T-helper 9 cell (primary cell): ENCODE measurements around the gene ARMC12.

Experiments used
- DNase-seq: peaks from one replicate; pipeline ENCODE4 v3.0.0-alpha.2; 2020

ARMC12 gene

DNA sequence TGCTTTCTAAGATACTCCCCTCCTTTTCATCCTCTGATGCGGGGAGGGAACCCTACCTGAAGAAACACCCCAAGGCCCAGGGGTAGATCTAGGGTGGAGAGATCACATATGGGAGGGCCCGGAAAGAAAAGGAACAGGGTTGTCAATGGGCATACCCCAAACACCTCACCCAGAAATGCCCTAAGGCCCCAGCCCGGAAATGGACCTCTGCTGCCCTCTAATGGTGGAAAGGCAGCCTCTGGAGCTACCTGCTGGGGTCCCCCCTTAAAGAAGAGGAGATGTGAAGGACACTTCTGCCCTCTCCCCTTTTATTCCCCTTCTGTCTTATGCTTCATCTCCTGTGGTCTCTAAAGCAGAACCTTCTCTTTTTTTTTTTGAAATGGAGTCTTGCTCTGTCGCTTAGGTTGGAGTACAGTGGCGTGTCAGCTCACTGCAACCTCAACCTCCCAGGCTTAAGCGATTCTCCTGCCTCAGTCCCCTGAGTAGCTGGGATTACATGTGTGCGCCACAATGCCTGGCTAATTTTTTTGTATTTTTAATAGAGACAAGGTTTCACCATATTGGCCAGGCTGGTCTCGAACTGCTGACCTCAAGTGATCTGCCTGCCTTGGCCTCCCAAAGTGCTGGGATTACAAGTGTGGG lies 458 bp upstream of the ARMC12 start:
- peak; percentile 82 for DNase-seq

- DNase-seq, result no peak
Observed at GRCh38 chr6:35737413-35738211, 780 bp downstream of the ARMC12 start.

DNA sequence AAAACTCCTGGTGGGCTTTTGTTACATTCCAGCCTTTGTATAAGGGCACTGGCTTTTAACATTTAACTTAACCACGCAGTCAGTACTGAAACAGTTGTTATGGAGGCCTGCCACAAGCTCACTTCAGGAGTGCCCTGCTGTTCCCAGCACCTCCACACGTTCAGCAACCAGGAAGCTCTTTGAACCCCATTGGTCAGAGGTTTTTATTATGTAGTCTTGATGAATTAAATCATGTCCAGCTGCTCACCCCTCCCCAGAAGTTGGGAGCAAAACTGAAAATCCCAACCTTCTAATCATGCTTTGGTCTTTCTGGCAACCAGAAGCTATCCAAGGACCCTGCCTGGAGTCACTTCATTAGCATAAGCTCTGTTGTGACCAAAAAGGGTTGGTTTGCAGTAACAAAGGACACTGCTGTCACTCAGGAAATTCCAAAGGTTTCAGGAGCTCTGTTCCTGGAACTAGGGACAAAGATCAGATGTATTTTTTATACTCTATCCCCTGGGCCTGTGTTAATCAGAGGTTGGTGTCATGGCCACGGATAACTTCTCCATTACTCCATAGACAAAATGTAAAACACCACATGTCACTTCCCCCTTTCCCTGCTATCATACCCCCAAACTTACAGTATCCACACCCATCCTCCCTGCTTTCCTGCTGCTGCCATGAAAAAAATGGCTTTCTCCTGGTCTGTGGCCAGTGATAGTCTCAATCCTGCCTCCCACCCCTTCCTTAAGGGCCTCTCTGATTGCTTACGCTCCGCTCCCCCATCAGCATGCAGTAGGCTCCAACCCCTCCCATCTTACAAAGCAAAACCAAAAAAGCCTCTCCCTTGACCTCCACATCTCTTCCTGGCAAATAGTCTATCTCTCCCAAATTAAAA lies 3.1 kb downstream of the ARMC12 start:
- no peak for DNase-seq

GRCh38 chr6:35742842-35743241 lies 6.0 kb downstream of the ARMC12 start:
- DNase-seq, result no peak

DNA sequence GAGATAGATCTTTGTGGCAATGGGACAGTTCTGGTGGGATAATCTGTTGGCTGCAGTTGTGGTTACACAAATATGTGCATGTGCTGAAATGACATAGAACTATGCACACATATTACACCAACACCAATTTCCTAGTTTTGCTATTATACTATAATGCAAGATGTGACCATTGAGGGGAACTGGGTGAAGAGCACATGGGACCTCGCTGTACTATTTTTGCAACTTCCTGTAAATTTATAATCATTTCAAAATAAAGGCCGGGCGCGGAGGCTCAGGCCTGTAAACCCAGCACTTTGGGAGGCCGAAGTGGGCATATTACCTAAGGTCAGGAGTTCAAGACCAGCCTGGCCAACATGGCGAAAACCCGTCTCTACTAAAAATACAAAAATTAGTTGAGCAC lies 8.7 kb downstream of the ARMC12 start:
- DNase-seq, result no peak

DNA sequence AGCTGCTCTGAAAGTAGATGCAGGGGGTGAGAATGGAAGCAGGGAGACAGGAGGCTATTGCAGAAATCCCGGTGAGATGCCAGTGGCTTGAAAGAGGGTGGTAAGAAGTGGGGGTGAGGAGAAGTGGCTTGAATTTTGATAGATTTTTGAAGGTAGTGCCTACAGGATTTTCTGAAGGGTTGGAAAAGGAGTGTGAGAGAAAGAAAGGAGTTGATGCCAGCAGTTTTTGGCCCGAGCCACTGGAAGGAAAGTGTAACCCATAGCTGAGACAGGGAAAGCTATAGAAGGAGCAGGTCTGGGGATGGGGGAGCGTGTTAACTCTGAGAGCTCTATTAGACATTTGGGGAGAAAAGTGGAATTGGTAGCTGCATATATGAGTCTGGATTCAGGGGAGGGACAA lies 9.7 kb downstream of the ARMC12 start:
- DNase-seq, result no peak

GRCh38 chr6:35747877-35748276 lies 11.0 kb downstream of the ARMC12 start:
- DNase-seq, result no peak

GRCh38 chr6:35750557-35750956 lies 13.7 kb downstream of the ARMC12 start:
- DNase-seq, result no peak

DNA sequence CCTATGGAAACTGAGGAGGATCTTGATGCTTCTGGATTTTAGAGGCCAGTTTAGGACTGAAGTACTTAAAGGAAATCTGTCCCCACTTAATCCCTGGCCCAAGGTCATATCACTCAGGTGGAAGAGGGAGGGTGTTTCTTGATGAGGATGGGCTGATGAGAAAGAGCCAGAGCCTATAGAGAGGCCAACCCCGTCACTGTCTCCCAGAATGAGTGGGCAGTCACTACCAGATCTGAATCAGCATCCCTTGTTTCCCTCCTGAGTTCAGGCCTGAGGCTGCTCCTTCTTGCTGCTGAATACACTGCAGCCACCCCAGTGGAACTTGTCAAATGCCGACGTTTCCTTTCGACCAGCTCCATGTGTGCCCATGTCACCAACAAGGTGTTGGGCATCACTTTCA lies 14.8 kb downstream of the ARMC12 start:
- DNase-seq, result no peak

- DNase-seq, result no peak
Observed at GRCh38 chr6:35752330-35752729, 15.5 kb downstream of the ARMC12 start.

DNA sequence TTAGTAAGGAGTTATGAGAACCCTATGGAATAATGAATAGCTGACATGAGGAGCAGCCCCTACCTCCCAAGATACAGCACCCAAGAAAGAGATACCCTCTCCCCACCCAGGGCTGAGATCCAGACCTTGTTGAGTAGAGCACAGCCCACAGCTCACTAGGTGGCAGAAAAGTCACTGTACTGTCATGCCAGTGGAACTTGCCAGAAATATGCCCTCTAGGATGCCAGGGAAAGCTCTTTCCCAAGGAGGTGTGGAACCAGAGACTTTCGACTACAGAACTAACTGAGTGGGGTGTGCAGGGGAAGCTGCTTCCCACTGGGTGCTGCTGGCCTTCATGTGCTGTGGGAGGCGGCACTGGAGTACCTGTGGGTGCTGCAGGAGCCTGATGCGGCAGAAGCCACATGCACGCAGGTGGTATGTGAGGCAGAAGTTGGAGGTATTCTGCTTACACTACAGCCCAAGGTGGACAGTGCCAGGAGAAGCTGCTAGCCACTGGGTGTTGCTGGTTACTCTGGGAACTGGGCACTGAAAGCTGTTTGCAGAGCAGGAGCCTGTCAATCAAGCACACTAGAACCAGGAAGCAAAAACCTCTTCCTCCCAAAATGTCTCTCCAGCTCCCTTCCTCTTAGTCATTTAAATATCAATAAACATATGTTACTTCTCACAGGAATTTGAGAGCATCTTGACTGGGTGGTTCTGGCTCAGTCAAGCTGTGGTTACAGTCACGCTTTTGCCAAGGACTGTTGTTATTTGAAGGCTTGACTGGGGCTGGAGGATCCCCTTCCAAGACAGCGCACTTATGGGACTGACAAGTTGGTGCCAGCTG lies 17.8 kb downstream of the ARMC12 start:
- DNase-seq, result no peak

DNA sequence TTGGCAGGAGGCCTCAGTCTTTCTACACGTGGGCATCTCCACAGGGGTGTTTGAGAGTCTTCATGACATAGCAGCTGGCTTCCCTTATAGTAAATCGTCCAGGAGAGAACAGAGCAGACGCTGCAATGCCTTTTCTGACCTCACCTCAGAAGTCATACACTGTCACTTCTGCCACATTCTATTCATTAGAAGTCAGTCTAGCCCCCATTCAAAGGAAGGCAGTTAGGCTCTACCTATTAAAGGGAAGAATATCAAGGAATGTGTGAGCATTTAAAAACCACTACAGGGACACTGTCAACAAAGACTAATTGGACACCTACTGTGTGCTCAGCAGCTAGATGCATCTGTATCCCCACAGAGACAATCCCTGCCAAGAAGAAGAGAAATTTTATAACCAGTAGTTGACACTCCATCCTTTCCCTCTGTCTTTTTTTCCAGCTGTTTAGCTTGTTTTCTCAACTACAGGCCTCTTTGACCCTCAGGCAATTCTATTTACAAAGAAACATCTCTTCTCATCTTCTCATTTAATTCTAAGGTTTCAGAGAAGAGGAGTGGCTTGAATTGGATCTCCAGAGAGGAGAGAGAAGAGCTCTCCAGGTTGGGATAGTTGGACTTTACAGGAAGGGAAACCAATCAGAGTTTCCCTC lies 18.6 kb downstream of the ARMC12 start:
- no peak for DNase-seq

GRCh38 chr6:35757456-35758123 lies 20.8 kb downstream of the ARMC12 start:
- no peak for DNase-seq

DNA sequence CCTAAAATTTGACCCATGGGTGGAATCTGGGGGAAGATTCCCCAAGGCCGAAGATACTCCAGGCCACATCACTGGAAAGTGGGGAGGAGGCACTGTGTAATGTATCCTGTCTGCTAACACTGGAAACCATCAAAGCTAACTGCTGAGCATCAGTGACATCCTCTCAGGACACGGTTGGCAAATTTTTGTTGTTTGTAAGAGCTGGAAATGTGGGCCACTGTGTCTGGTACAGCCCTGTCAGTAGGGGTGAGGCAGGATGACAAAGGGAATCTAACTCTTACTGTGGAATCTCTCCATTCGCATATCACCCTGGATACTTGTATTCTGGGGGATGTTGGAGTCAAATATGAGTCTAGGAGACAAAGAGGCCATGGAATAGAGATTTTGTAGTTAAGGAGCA lies 22.6 kb downstream of the ARMC12 start:
- DNase-seq, result no peak

GRCh38 chr6:35765739-35766138 lies 28.9 kb downstream of the ARMC12 start:
- DNase-seq, result no peak

GRCh38 chr6:35769211-35769610 lies 32.4 kb downstream of the ARMC12 start:
- no peak for DNase-seq

DNA sequence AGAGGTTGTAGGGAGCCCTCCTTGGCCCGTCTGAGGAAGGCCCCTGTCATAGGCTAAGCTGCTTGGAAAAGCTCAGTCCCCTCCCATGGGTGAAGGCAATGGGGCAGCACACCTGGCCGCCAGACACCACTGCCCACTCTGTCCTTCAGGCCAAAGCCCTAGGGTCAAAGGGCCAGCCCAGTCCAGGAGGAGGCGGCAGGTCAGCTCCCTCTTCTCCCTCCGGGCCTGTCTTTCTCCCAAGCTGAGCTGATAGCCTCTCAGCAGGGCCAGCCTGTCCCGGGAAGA lies 34.5 kb downstream of the ARMC12 start:
- no peak for DNase-seq

DNA sequence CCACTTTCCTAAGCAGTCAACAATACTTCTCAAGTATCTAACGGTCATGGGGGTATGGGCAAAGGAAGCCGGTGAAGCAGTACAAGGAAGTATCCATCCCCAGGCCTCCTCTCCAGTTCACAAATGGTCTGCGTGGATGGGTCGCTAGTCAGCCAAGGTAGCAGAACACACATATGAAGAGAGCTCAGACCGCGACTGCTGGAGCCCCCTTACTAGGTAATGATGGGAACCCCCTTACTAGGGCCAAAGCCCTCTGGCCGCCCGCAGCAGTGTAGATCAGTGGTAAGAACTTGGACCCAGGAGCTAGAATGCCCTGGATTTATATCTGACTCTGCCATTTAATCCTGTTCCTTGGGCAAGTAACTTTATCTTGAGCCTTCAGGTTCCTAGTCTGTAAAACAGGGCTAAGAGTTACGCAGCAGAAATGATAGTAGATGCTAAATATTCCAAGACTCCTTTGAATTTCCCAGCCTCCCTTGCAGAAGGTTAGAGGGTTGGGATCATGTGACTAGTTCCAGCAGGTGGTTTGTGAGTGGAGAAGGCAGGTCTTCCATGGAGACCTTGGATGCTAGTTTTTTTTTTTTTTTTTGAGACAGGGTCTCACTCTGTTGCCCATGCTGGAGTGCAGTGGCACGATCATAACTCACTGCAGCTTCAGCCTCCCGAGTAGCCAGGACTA lies 37.4 kb downstream of the ARMC12 start:
- no peak for DNase-seq

DNA sequence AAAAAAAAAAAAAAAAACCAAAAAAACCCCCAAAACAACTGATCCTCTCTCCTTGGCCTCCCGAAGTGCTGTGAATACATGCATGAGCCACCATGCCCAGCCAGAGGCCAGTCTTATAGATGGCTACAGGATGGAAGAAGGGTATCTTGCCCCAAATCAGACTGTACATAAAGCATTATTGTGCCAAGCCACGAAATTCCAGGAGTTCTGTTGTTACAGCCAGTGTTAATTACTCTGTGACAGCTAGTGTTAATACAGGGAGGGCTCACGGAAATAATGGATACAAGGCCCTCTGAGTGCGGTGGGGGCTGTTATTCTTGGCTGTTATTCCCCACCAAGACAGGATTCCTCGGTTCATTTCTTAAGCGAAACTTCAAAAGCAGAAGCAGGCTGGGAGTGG lies 38.2 kb downstream of the ARMC12 start:
- DNase-seq, result no peak

- no peak for DNase-seq
Observed at GRCh38 chr6:35776364-35777215, 39.8 kb downstream of the ARMC12 start, which contains the start of gene CLPSL2. TSS of gene CLPSL2 (plus strand) at chr6:35776598. CDS start at chr6:35776619, 21 bp downstream.
